GM12892 (cell line): ENCODE data around the gene CNTN5.

Experiments used
- POLR2A ChIP-seq: IDR thresholded peaks from 2 replicates; pipeline ENCODE4 v1.6.1; 2011; ENCODE audit warnings: low read depth, low read length, control low read depth
- POLR2AphosphoS5 ChIP-seq: IDR thresholded peaks from 2 replicates; pipeline ENCODE4 v1.6.1; 2011; ENCODE audit warnings: low read depth, low read length, control low read depth
- TAF1 ChIP-seq: IDR thresholded peaks from 2 replicates; pipeline ENCODE4 v1.6.1; 2011; ENCODE audit warnings: low read depth, mild to moderate bottlenecking, control low read depth, low read length, borderline replicate concordance

DNA sequence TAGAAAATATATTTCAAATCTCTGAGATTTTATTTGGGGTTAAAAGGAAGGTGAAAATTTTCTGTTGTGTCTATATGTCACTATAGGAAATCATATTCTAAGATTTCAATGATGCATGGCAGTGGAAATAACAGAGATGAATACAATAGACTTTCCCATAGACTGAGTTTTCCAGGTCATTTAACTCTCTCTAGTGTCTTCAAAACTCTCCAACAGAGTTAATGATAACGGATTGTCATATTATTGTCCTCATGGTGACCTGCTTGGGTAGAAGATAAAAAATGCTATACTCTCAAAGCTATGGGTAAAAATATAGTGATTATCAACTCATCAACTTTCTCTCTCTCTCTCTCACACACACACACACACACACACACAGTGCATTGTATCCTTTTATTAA is 312.9 kb downstream of the CNTN5 start:
- TF ChIP-seq POLR2A: no peak
- TF ChIP-seq TAF1: no peak
- TF ChIP-seq POLR2AphosphoS5: no peak
